ENCODE results near the gene MCC.
A peak's percentile ranks its signal among the peaks of the same experiment; 100 is the strongest.

Gene MCC

DNA sequence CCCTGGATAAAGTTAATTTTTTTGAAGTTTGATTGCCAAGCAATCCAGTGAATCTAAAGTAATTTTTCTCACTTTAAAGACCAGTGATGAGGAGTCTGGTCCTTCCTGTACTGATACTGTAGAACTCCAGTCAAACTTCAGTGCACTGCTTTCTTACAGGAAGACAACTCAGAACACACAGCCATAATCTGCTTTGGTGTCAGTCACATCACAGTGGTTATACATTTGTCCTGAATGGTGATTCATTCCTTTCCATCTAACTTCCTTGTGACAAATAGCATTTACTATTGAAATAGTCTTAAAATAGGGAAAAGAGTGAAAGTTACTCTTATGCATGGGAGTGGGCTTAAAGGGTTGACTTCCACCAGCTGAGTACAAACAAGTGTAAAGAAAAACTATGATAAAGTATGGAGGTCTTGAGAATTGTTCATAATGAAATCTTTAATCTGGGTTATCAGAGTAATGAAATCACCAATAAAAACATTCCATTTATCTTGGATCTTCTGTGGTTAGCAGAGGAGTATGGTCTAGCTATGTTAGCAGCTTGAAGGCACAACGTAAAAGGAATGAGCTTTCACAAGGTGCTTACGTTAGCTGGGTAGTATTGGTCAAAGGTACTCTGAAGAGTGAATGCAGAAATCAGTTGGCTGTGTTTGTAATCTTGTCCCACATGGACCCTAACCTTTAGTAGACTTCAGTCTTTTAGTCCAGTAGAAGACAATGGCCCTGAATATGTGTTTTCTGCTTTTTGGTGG lies 470.2 kb downstream of the MCC start:
- no peak for DNase-seq

DNA sequence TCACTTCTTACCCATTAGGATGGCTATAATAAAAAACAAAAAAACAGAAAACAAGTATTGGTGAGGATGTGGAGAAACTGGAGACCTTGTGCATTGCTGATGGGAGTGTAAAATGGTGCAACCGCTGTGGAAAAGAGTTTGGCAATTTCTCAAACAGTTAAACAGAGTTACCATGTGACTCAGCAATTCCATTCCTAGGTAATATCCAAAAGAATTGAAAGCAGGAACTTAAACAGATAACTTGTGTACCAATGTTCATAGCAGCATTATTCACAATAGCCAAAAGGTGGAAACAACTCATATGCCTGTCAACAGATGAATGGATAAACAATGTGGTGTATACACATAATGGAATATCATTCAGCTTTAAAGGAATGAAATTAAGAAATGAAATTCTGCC lies 482.8 kb downstream of the MCC start:
- no peak for DNase-seq

DNA sequence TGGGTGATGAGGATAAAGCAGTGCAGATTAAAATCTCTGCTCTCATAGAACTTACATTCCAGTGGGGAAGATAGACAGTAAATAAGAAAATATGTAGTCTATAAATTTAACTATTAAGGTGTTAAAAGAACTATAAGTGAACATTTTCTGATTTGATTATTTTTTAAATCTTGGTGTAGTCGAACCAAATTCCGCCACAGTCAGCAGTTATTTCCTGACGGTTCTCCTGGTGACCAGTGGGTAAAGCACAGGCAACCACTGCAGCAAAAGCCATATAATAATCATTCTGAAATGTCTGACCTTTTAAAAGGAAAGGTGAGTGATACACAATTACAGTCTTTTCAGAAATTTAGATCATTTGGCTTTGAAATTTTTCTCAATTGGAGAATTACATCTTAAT lies 484.5 kb downstream of the MCC start:
- DNase-seq, result no peak

DNA sequence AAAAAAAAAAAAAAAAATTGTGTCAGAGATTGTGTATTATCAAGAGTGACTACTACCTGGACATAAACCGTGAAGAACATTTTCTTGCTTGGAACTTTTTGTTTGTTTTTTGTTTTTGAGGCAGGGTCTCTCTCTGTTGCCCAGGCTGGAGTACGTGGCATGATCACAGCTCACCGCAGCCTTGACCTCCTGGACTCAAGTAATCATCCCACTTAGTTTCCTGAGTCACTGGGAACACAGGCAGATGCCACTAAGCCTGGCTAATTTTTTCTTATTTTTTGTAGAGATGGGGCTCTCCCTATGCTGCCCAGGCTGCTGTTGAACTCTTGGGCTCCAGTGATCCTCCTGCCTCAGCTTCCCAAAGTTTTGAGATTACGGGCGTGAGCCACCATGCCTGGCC lies 485.8 kb downstream of the MCC start:
- DNase-seq, result no peak

DNA sequence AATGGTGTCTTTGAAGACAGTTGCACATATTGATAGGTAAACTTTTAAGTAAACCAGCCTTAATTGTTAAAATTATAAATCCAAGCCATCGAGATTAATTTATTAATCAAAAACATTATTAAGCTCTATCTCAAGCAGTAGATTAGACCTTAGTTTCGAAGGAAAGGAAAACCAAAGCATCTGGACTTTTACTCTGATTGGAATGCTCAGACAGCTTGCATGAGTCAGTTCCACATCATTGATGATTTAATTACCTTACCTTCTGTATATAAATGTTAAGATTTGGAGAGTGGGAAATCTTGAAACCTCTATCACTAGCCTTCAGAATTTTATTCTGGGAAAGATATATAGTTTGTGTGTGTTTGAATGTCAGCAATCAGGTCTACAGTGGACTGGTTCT lies 487.8 kb downstream of the MCC start:
- DNase-seq, result no peak

DNA sequence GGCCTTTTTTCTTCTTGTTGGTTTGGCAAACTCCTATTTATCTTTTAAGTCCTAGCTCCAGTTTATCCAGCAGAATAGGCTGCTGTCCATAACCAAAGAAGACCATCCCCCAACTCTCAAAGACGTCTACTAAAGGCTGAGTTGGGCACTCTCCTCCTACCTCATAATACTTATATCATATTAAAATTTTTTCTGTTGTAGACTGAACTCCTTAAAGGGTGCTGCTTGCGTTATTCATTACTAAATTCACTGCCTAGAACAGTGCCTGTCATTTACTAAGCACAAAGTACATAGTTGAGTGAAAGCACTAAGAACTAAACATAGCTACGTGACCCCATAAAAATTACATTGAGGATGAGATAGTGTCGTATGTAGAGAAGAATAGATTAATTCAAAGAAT lies 490.0 kb downstream of the MCC start:
- no peak for DNase-seq

DNA sequence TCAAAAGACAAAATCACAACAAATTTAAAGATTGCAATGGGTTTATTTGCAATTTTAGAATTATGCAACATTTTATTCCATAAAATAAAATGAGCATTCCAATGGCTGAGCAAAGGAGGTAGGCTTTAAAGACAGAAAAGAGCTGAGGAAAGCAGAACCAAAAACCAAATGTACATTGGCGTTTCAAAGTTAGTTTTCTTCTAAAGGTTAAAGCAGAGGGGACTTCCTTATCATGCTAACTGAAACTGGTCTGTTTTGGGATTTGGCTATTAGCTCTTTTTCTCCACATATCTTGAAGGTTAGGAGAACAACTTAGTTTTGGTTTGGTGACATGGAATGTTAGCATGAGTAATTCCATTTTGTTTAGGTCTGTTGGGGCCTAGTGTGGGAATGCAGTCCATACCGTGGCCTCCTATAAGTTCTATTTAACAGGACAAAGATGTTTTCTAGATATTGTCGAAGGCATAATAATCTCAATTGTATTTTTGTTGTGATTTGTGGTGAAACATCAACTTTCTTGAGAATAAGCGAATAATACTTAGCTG lies 491.4 kb downstream of the MCC start:
- DNase-seq, result no peak

DNA sequence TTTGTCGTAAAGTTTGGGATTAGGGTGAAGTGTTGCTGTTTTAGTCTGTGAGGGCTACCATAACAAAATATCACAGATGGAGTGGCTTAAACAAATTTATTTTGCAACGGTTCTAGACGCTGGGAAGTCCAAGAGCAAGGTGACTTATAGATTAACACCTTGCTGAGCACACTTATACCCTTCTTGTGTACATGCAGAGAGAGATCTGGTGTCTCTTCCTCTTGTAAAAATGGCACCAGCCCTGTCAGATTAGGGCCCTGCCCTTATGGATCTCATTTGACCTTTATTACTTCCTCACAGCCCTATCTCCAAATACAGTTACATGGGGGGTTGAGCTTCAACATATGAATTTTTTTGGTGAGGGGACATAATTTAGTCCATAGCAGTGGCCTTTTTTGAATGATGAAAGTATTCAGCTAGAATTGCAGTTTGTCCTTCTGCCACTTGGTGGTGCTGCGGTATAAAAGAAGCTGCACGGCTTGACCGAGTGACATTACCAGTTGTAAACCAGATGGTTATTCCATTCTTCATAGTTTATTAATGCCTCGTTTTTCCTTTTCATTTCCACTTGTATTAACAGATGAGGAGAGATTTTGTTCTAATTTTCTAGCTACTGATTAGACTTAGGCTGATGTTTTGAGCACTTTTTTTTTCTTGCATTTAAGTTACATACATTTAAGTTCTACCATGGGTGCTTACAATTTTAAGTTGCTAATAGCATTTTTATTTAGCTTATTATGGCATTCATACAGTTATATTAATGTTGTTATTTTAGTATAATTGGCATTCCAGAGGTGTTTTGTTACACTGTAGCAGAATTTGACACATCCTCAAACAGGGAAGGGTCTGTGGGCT lies 492.3 kb downstream of the MCC start:
- DNase-seq, result peak in 1 of 2 experiments; percentile 64

DNA sequence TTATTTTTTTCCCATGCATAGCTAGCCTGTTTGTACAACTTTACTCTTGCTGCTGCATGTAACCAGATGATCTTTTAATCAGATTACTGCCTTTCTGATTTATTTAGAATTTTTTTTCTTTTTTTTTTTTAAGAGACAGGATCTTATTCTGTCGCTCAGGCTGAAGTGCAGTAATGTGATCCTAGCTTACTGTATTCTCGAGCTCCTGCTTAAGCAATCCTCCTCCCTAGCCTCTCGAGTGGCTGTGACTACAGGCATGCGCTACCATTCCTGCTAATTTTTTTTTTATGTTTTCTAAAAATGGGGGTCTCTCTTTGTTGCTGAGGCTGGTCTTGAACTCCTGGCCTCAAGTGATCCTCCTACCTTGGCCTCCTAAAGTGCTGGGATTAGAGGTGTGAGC lies 502.0 kb downstream of the MCC start:
- no peak for DNase-seq

DNA sequence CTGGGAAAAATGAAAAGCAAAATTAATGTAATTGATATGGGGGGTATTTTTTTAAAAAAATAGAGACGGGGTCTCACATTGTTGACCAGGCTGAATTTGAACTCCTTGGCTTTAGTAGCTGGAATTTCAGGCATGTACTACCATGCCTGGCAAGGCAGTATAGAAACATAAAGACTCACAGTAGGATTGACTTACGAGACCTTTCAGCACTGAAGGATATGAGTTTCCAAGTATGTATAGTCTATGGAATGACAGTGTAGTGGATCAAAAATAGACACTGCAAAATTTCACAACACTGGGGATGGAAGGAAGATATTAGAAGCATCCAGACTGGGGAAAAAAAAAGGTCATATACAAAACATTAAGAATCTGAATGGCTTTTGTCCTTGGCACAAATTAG lies 504.9 kb downstream of the MCC start:
- DNase-seq, result no peak

DNA sequence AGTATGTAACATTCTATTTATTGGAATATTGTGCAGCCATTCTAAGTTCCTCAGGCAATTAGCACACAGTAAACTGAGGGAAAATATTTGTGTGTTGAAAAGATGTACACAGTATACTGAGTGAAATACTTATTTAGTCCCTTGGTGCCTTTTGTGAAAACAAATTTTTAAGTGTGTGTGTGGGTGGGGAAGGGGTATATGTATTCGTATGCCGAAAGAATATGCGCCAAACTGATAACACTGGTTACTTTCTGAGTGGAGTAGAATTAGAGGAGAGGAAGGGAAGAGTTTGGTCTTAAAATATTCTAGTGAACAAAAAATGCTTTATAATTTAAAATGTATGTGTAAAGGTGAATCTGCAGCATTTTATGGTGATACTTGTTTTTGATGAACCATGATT lies 508.5 kb downstream of the MCC start:
- no peak for DNase-seq

DNA sequence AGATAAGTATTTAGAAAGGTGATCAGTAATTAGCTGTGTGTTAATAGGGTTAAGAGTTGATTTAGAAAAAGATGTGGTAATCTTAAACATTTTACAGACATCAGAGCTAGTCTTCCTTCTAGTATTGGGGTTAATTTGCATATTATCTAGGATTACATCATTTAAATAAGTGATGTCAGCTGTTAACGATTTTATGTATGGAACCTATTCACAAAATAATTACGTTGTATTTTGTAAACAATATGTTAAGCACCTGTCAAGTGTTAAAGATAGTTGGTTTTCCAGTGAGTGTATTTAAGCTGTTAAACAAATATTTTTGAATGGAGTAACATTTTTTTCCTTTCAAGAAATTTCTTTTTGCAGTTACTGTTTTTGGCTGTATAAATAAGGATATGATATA lies 509.4 kb downstream of the MCC start:
- no peak for DNase-seq

DNA sequence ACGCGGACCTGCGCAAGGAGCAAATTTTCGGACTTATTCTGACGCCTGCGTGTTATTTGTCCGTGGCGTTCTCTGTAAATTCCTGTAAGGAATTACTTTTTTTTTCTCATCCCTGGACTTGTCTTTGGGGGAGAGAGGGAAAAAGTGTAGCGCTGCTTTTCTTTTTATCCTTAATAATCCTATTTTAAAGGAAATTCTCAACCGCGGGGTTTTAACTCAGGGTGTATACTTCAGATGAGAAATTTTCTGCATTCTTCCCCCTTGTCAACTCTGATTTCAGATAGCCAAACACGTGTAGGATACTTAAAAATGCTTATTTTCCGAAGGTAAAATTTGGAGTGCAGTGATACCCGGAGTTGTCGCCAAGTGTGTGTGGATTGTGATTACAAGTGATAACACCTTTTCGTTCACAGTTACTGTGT lies 510.8 kb downstream of the MCC start:
- DNase-seq, result no peak

DNA sequence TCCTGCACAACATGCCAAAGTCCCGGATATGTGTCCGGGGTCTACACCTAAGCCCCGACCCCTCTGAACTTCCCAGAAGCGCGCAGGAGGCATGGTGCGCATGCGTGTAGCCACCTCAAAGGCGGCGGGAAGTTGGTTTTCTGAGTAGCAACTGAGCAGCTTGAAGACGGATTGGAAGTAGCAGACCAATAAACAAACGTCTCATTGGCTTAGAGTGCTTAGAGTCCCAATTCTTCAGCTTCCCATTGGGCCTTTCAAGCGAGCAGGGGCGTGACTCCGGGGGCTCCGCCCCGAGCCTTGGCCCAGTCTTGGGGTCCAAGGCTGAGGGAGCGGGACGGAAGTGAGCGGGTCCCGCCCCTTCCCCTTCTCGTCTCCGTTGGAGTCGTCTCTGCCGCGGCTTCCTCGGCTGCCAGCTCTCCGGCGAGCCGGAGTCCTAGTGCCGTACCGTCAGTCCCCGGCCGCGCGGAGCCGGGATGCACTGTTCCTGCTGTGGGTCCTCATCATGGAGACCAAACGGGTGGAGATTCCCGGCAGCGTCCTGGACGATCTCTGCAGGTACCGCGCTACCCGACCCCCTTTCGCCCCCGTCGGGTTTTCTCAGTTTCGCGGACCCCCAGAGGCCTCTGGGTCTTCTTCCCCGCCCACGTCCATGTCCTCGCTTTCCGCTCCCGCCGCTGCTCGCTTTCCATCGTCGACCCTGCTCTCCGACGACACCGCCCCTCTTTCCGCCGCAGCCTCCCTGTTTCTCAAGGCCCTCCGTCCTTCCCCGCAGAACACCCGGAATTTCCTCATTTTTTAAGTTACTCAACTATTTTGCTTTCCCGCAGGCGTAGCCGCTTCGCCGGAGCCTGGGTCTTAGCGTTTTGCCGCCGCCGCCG lies 511.6 kb downstream of the MCC start, which contains the start of gene DCP2:
TSS of gene DCP2 (plus strand) at position 367 of the 878 bp plus-strand sequence. CDS start at position 503, 136 bp downstream.
- DNase-seq, result peak; percentile 100

DNA sequence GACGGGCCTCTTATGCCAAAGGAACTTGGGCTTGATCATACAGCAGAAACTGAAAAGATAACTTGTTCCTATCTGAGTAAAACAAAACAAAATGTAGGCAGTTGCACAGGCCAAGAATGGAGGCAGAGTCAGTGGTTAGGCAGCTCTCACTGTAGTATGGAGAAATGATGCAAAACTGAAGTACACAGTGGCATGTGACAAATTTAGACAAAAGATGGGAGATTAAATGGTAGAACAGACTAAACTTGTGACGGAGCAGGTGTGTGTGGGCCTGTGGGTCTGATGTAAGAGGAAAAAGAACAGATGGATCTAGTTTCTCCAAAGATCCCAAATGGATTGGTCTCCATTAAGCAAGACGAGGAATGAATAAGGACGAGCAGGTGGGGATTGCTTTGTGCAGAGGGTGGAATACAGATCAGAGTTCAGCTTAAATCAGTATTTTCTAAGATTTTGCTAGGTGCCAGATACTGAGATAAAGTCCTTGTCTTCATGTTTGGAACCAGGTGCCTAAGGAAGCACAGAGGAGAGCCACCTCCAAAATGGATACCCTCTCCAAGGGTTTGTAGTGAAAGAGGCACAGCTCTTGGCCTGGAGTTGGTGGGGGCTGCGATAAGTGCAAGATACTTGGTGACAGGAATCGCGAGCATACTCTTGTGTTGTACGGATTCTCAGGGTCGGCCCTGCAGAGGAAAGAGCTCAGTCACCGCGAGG lies 512.4 kb downstream of the MCC start:
- DNase-seq, result no peak

DNA sequence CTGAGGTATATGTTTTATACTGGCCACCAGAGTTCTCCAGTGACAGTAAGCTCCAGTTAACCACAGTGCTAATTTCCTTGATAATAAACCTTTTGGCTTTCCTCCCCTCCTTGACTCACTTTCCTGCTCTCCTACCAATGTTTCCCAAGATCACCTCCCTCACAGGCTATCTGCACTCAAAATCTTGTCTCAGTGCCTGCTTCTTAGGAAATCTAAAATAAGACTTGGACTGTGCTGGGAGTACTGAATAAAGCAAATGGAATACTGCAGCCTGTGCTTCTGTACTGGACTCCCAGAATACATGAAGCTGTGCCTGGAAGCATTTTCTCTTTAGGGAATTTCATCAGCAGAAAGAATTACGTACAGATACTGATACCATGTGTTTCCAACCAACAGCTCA lies 513.4 kb downstream of the MCC start:
- DNase-seq, result no peak

DNA sequence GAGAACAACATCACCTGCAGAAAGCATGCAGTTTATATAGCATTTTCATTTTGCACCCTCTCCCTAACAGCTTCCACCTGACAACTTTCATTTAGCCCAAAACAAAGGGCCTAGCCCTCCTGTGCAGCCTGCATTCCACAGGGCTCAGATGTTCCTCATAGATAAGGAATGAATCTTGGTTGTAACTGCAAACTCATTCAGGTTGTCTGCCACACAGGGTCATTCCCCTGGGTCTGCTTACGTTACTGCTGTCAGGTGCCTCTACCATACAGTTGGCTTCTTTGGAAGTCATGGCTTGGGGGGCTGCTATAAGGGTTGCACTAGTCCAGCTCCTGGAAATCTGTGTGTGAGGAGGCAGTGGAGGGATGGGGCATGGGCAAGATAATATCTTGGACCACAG lies 514.3 kb downstream of the MCC start:
- DNase-seq, result no peak

DNA sequence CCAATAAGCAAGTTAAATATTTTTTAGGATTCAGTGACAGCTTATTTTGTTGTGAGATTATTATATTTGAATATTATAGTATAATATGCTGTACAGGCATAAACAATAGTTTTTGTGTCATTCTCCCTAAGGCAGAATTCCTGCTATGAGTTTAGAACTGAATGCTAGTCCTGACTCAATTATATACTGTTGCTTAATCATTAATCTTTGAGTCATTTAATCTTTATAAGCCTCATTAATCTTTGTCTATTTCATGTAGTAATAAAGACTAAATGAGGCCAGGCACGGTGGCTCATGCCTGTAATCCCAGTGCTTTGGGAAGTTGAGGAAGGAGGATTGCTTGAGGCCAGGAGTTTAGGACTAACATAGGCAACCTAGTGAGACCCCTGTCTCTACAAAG lies 515.2 kb downstream of the MCC start:
- DNase-seq, result no peak
